Measurements from ENCODE around the gene NCK2.

- TF ChIP-seq POLR2A (IDR thresholded peaks at IDR 0.05): no peak
- TF ChIP-seq, protein P1, sequence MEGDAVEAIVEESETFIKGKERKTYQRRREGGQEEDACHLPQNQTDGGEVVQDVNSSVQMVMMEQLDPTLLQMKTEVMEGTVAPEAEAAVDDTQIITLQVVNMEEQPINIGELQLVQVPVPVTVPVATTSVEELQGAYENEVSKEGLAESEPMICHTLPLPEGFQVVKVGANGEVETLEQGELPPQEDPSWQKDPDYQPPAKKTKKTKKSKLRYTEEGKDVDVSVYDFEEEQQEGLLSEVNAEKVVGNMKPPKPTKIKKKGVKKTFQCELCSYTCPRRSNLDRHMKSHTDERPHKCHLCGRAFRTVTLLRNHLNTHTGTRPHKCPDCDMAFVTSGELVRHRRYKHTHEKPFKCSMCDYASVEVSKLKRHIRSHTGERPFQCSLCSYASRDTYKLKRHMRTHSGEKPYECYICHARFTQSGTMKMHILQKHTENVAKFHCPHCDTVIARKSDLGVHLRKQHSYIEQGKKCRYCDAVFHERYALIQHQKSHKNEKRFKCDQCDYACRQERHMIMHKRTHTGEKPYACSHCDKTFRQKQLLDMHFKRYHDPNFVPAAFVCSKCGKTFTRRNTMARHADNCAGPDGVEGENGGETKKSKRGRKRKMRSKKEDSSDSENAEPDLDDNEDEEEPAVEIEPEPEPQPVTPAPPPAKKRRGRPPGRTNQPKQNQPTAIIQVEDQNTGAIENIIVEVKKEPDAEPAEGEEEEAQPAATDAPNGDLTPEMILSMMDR (IDR thresholded peaks at IDR 0.05): no peak
- no peak for TF ChIP-seq POLR2AphosphoS5 (IDR thresholded peaks at IDR 0.05)
- no peak for TF ChIP-seq EP300 (IDR thresholded peaks at IDR 0.05)
Measured at GRCh38 chr2:105746177-105747080, 1.7 kb downstream of the NCK2 start.

Data from sigmoid colon (tissue), 4 donors.